Neuronal stem cell (in vitro differentiated cells): ENCODE results near the gene KLF7.

Source experiments
- DNase-seq: peaks from one replicate; pipeline ENCODE4 v3.0.0-alpha.2; 2013; ENCODE audit warnings: low spot score
- H2AFZ ChIP-seq: one replicate; pipeline ENCODE4 v1.6.1; 2013; ENCODE audit warnings: mild to moderate bottlenecking, low read length, inconsistent platforms
- H2AK5ac ChIP-seq: 2 replicates; pipeline ENCODE4 v1.6.1; 2013; ENCODE audit warnings: low read depth, mild to moderate bottlenecking, inconsistent platforms, low read length, moderate library complexity, mixed read lengths
- H2BK120ac ChIP-seq: 2 replicates; pipeline ENCODE4 v1.6.1; 2013; ENCODE audit warnings: low read depth, mild to moderate bottlenecking, inconsistent platforms, low read length, moderate library complexity, mixed read lengths
- H2BK12ac ChIP-seq: one replicate; pipeline ENCODE4 v1.6.1; 2013; ENCODE audit warnings: low read length, inconsistent platforms
- H2BK15ac ChIP-seq: 2 replicates; pipeline ENCODE4 v1.6.1; 2013; ENCODE audit warnings: mild to moderate bottlenecking, low read length, inconsistent platforms, mixed read lengths
- H2BK5ac ChIP-seq: one replicate; pipeline ENCODE4 v1.6.1; 2013; ENCODE audit warnings: inconsistent platforms, mild to moderate bottlenecking, low read length, moderate library complexity
- H3K14ac ChIP-seq: one replicate; pipeline ENCODE4 v1.6.1; 2013; ENCODE audit warnings: low read length, inconsistent platforms
- H3K18ac ChIP-seq: 2 replicates; pipeline ENCODE4 v1.6.1; 2013; ENCODE audit warnings: low read length, inconsistent platforms
- H3K23ac ChIP-seq: 2 replicates; pipeline ENCODE4 v1.6.1; 2013; ENCODE audit warnings: low read depth, mild to moderate bottlenecking, mixed read lengths, low read length, inconsistent platforms; ENCODE audit not compliant: poor library complexity
- H3K27ac ChIP-seq: replicated peaks from 3 replicates; pipeline ENCODE4 v1.5.1; 2013; ENCODE audit warnings: low read length, inconsistent platforms
- H3K27me3 ChIP-seq, 3 experiments: 2 replicates each; pipeline ENCODE4 v1.6.1; 2013; ENCODE audit warnings: low read length in 3 of 3, mild to moderate bottlenecking in 2 of 3, inconsistent platforms in 1 of 3, low read depth in 1 of 3, mixed read lengths in 1 of 3, moderate library complexity in 1 of 3; ENCODE audit not compliant: control insufficient read depth in 3 of 3, insufficient read depth in 3 of 3
- H3K36me3 ChIP-seq, 2 donors: replicated peaks in 1 of 2; 2 replicates each; pipeline ENCODE4 v1.6.1; 2013; ENCODE audit warnings: low read length in 2 of 2; ENCODE audit not compliant: control insufficient read depth in 2 of 2, insufficient read depth in 2 of 2
- H3K4ac ChIP-seq: 2 replicates; pipeline ENCODE4 v1.6.1; 2013; ENCODE audit warnings: inconsistent platforms, mild to moderate bottlenecking, low read length, moderate library complexity
- H3K4me1 ChIP-seq, 2 donors: 1 replicate in 1 of 2; 2 replicates in 1 of 2; pipeline ENCODE4 v1.6.1; 2013; ENCODE audit warnings: low read length in 2 of 2, low read depth in 1 of 2; ENCODE audit not compliant: control insufficient read depth in 2 of 2, insufficient read depth in 1 of 2
- H3K4me2 ChIP-seq: one replicate; pipeline ENCODE4 v1.6.1; 2013; ENCODE audit warnings: mild to moderate bottlenecking, low read length, inconsistent platforms; ENCODE audit not compliant: insufficient read depth, poor library complexity, severe bottlenecking
- H3K4me3 ChIP-seq, 2 donors: 2 replicates each; pipeline ENCODE4 v1.5.1; 2013; ENCODE audit warnings: low read length in 2 of 2, mild to moderate bottlenecking in 2 of 2, inconsistent platforms in 1 of 2, moderate library complexity in 1 of 2
- H3K79me1 ChIP-seq: one replicate; pipeline ENCODE4 v1.6.1; 2013; ENCODE audit warnings: low read depth, mild to moderate bottlenecking, inconsistent platforms, low read length, moderate library complexity
- H3K9ac ChIP-seq: one replicate; pipeline ENCODE4 v1.6.1; 2013; ENCODE audit warnings: mild to moderate bottlenecking, low read depth, low read length, inconsistent platforms; ENCODE audit not compliant: poor library complexity
- H3K9me3 ChIP-seq, 2 donors: replicated peaks in 1 of 2; 2 replicates each; pipeline versions ENCODE3 to v1.6.1; 2013; ENCODE audit warnings: low read length in 2 of 2, mild to moderate bottlenecking in 2 of 2, inconsistent platforms in 1 of 2, low read depth in 1 of 2, mixed read lengths in 1 of 2, moderate library complexity in 1 of 2; ENCODE audit not compliant: control insufficient read depth in 2 of 2, insufficient read depth in 1 of 2
- H4K8ac ChIP-seq: one replicate; pipeline ENCODE4 v1.6.1; 2013; ENCODE audit warnings: low read depth, mild to moderate bottlenecking, inconsistent platforms, low read length, moderate library complexity
- H4K91ac ChIP-seq: one replicate; pipeline ENCODE4 v1.6.1; 2013; ENCODE audit warnings: low read length, low read depth, mild to moderate bottlenecking, inconsistent platforms; ENCODE audit not compliant: poor library complexity
- WGBS, 2 donors: extraction: QIAGEN DNeasy Blood & Tissue Kit; methylation state at CpG; one replicate each; pipeline ENCODE4 v1.1.7; 2013; ENCODE audit warnings: missing lambda C conversion rate in 2 of 2, mixed read lengths in 1 of 2; ENCODE audit not compliant: insufficient read length in 2 of 2, insufficient replicate concordance in 1 of 2; ENCODE audit errors: extremely low coverage in 2 of 2; 5-methylcytosine and 5-hydroxymethylcytosine counted together

KLF7 gene

GRCh38 chr2:207184768-207185167 lies 19.0 kb upstream of the KLF7 start:
- Histone ChIP-seq H2AK5ac (no peak overlapping the region), H3K27ac (no peak overlapping the region), H3K14ac (no peak overlapping the region), H3K4me3 (peak overlapping the region in 1 of 2 donors; percentile 9), H3K23ac (no peak overlapping the region), H3K18ac (peak overlapping the region; percentile 7), H2BK15ac (no peak overlapping the region), H3K79me1 (no peaks in the 10 kb centered on the region), H2BK120ac (no peak overlapping the region), H3K9me3 (no peaks in the 10 kb centered on the region), H4K8ac (no peak overlapping the region), H2BK12ac (no peak overlapping the region), H3K4me1 (peaks cover 0 to 3% of the 10 kb centered on the region in 2 donors), H2BK5ac (no peak overlapping the region), H4K91ac (no peak overlapping the region), H3K9ac (no peak overlapping the region), H3K27me3 (no peaks in the 10 kb centered on the region), H2AFZ (no peak overlapping the region), H3K36me3 (no peaks in the 10 kb centered on the region), H3K4ac (no peak overlapping the region), H3K4me2 (no peak overlapping the region)
- WGBS, 2 donors = no CpG with 5 or more reads among the region's 5 CpGs
- DNase-seq = no peak

DNA sequence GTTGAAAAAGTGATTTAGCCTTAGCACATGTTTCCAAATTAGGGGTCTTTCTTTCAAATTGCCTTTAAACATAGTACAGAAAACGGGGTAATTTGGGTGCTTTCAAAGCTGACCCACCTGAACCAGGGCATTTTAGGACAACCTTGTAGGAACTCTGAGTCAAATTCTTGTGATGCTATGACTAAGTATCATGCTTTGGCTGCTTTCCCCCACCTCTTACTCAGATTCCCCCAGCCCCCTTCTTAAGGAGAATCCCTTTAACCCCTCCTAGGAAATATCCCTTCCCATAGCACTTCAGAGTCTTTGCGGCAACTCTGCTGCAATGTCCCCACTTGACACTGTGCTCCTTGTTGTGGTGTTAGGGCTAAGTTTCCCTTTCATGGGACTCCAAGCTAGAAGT lies 18.6 kb upstream of the KLF7 start:
- H3K14ac ChIP-seq = no peak overlapping the region
- no peak overlapping the region for H3K9ac ChIP-seq
- no peak overlapping the region for H3K4me2 ChIP-seq
- H3K4me3 ChIP-seq = peak overlapping the region in 1 of 2 donors; percentile 9
- H4K8ac ChIP-seq = no peak overlapping the region
- no peak overlapping the region for H3K23ac ChIP-seq
- no peaks in the 10 kb centered on the region for H3K9me3 ChIP-seq
- H2AFZ ChIP-seq = no peak overlapping the region
- no CpG with 5 or more reads among the region's 2 CpGs for WGBS, 2 donors
- no peak for DNase-seq
- no peak overlapping the region for H2BK5ac ChIP-seq
- no peak overlapping the region for H3K27ac ChIP-seq
- H3K4ac ChIP-seq = no peak overlapping the region
- H3K79me1 ChIP-seq = no peaks in the 10 kb centered on the region
- no peak overlapping the region for H3K18ac ChIP-seq
- H3K36me3 ChIP-seq = no peaks in the 10 kb centered on the region
- H4K91ac ChIP-seq = no peak overlapping the region
- no peak overlapping the region for H2AK5ac ChIP-seq
- no peak overlapping the region for H2BK120ac ChIP-seq
- H2BK15ac ChIP-seq = no peak overlapping the region
- no peak overlapping the region for H2BK12ac ChIP-seq
- no peaks in the 10 kb centered on the region for H3K27me3 ChIP-seq
- H3K4me1 ChIP-seq = peaks cover 0 to 3% of the 10 kb centered on the region in 2 donors

DNA sequence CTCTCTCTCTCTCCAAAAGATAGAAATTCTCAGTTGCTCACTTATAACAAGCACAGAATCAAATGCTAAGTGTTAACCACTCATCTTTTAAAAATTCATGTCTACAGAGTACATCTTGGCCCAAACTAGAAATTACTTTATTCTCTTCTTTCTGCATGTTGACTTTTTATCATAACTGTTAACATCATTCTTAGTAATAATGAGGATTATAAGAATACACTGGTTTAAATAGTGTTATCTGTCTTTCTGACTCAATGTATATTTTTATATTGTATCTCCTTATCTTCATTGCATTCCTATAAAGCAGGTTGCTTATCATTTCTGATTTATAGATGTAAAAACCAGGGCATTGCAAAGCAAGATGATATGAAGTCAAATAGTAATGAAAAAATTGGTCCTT lies 17.8 kb upstream of the KLF7 start:
- H2BK12ac ChIP-seq = no peak overlapping the region
- no peak overlapping the region for H3K4me3 ChIP-seq
- H4K91ac ChIP-seq = no peak overlapping the region
- no peak for DNase-seq
- no peak overlapping the region for H2AK5ac ChIP-seq
- H2BK5ac ChIP-seq = no peak overlapping the region
- H3K36me3 ChIP-seq = no peaks in the 10 kb centered on the region
- no peak overlapping the region for H3K27ac ChIP-seq
- no peak overlapping the region for H3K23ac ChIP-seq
- no peak overlapping the region for H2BK15ac ChIP-seq
- H3K9ac ChIP-seq = no peak overlapping the region
- no peak overlapping the region for H2BK120ac ChIP-seq
- no peak overlapping the region for H3K18ac ChIP-seq
- no peaks in the 10 kb centered on the region for H3K79me1 ChIP-seq
- H3K9me3 ChIP-seq = no peaks in the 10 kb centered on the region
- no peak overlapping the region for H4K8ac ChIP-seq
- H2AFZ ChIP-seq = no peak overlapping the region
- H3K4me1 ChIP-seq = peaks cover 0 to 3% of the 10 kb centered on the region in 2 donors
- no peak overlapping the region for H3K4me2 ChIP-seq
- no peak overlapping the region for H3K14ac ChIP-seq
- no peak overlapping the region for H3K4ac ChIP-seq
- H3K27me3 ChIP-seq = no peaks in the 10 kb centered on the region

DNA sequence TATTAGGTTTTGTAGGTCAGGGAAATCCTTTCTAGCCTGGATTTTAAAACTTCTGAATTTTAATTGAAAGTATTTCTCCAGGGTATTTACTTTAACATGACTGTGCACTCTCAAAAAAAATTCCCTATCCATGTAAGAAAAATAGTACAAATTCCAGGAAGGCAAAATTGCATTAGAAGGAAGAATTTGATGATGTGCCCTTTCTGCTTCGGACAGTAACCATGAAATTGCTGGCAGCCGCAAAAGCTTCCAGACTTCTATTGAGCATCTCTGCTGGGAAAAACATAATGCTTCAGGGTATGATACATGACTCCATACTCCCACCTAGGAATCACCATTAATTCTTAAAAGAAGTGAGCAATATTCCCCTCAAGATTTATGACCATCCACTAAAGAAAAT lies 17.2 kb upstream of the KLF7 start:
- Histone ChIP-seq H2BK5ac (no peak overlapping the region), H2AK5ac (no peak overlapping the region), H2AFZ (no peak overlapping the region), H2BK12ac (no peak overlapping the region), H2BK15ac (no peak overlapping the region), H3K4me2 (no peak overlapping the region), H3K23ac (no peak overlapping the region), H4K91ac (no peak overlapping the region), H3K4me1 (peaks cover 0 to 3% of the 10 kb centered on the region in 2 donors), H3K9ac (no peak overlapping the region), H3K14ac (no peak overlapping the region), H3K36me3 (no peaks in the 10 kb centered on the region), H3K27me3 (no peaks in the 10 kb centered on the region), H3K27ac (no peak overlapping the region), H3K4me3 (no peak overlapping the region), H3K9me3 (no peaks in the 10 kb centered on the region), H3K79me1 (no peaks in the 10 kb centered on the region), H3K18ac (no peak overlapping the region), H3K4ac (no peak overlapping the region), H2BK120ac (no peak overlapping the region), H4K8ac (no peak overlapping the region)
- whole genome bisulfite sequencing, 2 donors = no CpG with 5 or more reads among the region's 2 CpGs
- DNase-seq = no peak
